ENCODE results near the gene ETFB. TPM values are rescaled to one million over a fixed set of nuclear protein-coding genes. Genes with fewer than 3 reads are reported as not detected.

Gene ETFB
- total RNA-seq, 4 donors from 2014 or later, result 18.8 to 56.6 (median 32.8) TPM

GRCh38 chr19:51323481-51324166 is 42.6 kb downstream of the ETFB start:
- no peak for TF ChIP-seq CTCF (IDR thresholded peaks at IDR 0.05)
- TF ChIP-seq POLR2A (IDR thresholded peaks at IDR 0.05), result no peak
- intact Hi-C loops (cut with DNase I; ENCODE audit: low total_unique reads), result no loop called here
- H3K27me3 ChIP-seq, result peaks cover 0 to 21% of the 10 kb centered on the region in 2 donors

GRCh38 chr19:51321799-51322198 is 44.4 kb downstream of the ETFB start:
- H3K4me1 ChIP-seq, result no peaks in the 10 kb centered on the region
- H3K27me3 ChIP-seq, result peaks cover 0 to 3% of the 10 kb centered on the region in 2 donors
- no peak overlapping the region for H3K4me3 ChIP-seq
- no peak overlapping the region for H3K27ac ChIP-seq
- intact Hi-C loops (cut with DNase I; ENCODE audit: low total_unique reads), result no loop called here
- TF ChIP-seq POLR2A (IDR thresholded peaks at IDR 0.05), result no peak
- no peak for TF ChIP-seq CTCF (IDR thresholded peaks at IDR 0.05)
- no peaks in the 10 kb centered on the region for H3K36me3 ChIP-seq
- no peak for DNase-seq
- no peaks in the 10 kb centered on the region for H3K9me3 ChIP-seq

More at GRCh38 chr19:51323481-51324166, 42.6 kb downstream of the ETFB start:
- no peaks in the 10 kb centered on the region for H3K9me3 ChIP-seq
- no peak for DNase-seq
- H3K4me1 ChIP-seq, result no peaks in the 10 kb centered on the region
- H3K4me3 ChIP-seq, result no peak overlapping the region
- H3K27ac ChIP-seq, result no peak overlapping the region
- no peaks in the 10 kb centered on the region for H3K36me3 ChIP-seq

GRCh38 chr19:51320280-51320657 is 45.9 kb downstream of the ETFB start:
- Histone ChIP-seq H3K27me3 (no peaks in the 10 kb centered on the region), H3K36me3 (no peaks in the 10 kb centered on the region), H3K4me3 (no peak overlapping the region), H3K9me3 (no peaks in the 10 kb centered on the region), H3K27ac (no peak overlapping the region), H3K4me1 (no peaks in the 10 kb centered on the region)
- no peak for DNase-seq
- intact Hi-C loops (cut with DNase I; ENCODE audit: low total_unique reads), result no loop called here
- TF ChIP-seq CTCF (IDR thresholded peaks at IDR 0.05), result no peak
- no peak for TF ChIP-seq POLR2A (IDR thresholded peaks at IDR 0.05)

GRCh38 chr19:51319649-51320279 is 46.4 kb downstream of the ETFB start:
- intact Hi-C loops (cut with DNase I; ENCODE audit: low total_unique reads), result no loop called here
- no peaks in the 10 kb centered on the region for H3K27me3 ChIP-seq
- H3K27ac ChIP-seq, result no peak overlapping the region
- H3K4me1 ChIP-seq, result no peaks in the 10 kb centered on the region
- H3K36me3 ChIP-seq, result no peaks in the 10 kb centered on the region
- H3K9me3 ChIP-seq, result no peaks in the 10 kb centered on the region
- no peak overlapping the region for H3K4me3 ChIP-seq
- DNase-seq, result no peak
- TF ChIP-seq POLR2A (IDR thresholded peaks at IDR 0.05) (no peak), CTCF (IDR thresholded peaks at IDR 0.05) (no peak)
